A549 (cell line): ENCODE data around the gene ATG5. TPM values are rescaled to one million over a fixed set of nuclear protein-coding genes. Genes with fewer than 3 reads are reported as not detected.

ENCODE experiments used
- ATAC-seq, 2 experiments: fragments of 200-7000 bp in 1 of 2; fragments of >200 bp in 1 of 2; cut with Nextera tagmentation in 1 of 2; cut with Tn5 transposase in 1 of 2; 3 replicates each; pipeline versions ENCODE4 v1.8.0 to v1.9.1; 2018 to 2020; ENCODE audit warnings: mild to moderate bottlenecking in 1 of 2, moderate library complexity in 1 of 2
- CTCF ChIA-PET: fragments of 300-600 bp; sonication (Branson Sonifier 250); formaldehyde crosslinking; extraction: SDS; loops from one replicate; lab custom pipeline; 2021; ENCODE audit warnings: antibody characterized with exemption, inconsistent platforms; lab: Yijun Ruan, JAX
- POLR2A ChIA-PET: fragments of 350-600 bp; formaldehyde crosslinking; extraction: SDS; loops from one replicate; lab custom pipeline; 2021; ENCODE audit warnings: antibody characterized with exemption, inconsistent platforms; lab: Yijun Ruan, JAX
- DNase-seq, 2 experiments: peaks; one replicate each; pipeline versions ENCODE4 v3.0.0 to v3.0.0-alpha.2; 2011 to 2016; ENCODE audit warnings: low read depth in 1 of 2, low spot score in 1 of 2
- FAIRE-seq: peaks from 2 replicates; lab custom pipeline; 2011; peaks lifted over from hg19 to GRCh38; lab: Jason Lieb, UNC
- H3K27ac ChIP-seq, 2 experiments: fragments of >200 bp; sonication (Bioruptor Twin); formaldehyde crosslinking; 3 replicates each; pipeline ENCODE4 v1.5.1; 2016 to 2017
- H3K4me1 ChIP-seq: fragments of >200 bp; sonication (Bioruptor Twin); formaldehyde crosslinking; 3 replicates; pipeline ENCODE4 v1.6.1; 2016
- H3K4me2 ChIP-seq: fragments of >200 bp; sonication (Bioruptor Twin); formaldehyde crosslinking; 3 replicates; pipeline ENCODE4 v1.6.1; 2016
- H3K4me3 ChIP-seq: fragments of >200 bp; sonication (Bioruptor Twin); formaldehyde crosslinking; 3 replicates; pipeline ENCODE4 v1.5.1; 2016
- H3K9me3 ChIP-seq: fragments of >200 bp; sonication (Bioruptor Twin); formaldehyde crosslinking; 3 replicates; pipeline ENCODE4 v1.6.1; 2016
- CHD2 ChIP-seq: fragments of 150-350 bp; IDR thresholded peaks from 2 replicates; pipeline ENCODE4 v1.6.1; 2014; ENCODE audit warnings: low read length; ENCODE audit not compliant: partially characterized antibody
- CHD4 ChIP-seq: fragments of 200-600 bp; sonication (generic); IDR thresholded peaks from 2 replicates; pipeline ENCODE4 v1.6.1; 2016; ENCODE audit warnings: antibody characterized with exemption, mild to moderate bottlenecking, borderline replicate concordance
- EHF ChIP-seq: fragments of 250-450 bp; sonication (Bioruptor Pico); IDR thresholded peaks from 2 replicates; pipeline ENCODE4 v1.5.0; 2020; ENCODE audit warnings: mild to moderate bottlenecking
- EHMT2 ChIP-seq: fragments of 200-600 bp; sonication (generic); IDR thresholded peaks from 2 replicates; pipeline ENCODE4 v1.6.1; 2016; ENCODE audit warnings: antibody characterized with exemption, low read depth, mild to moderate bottlenecking, moderate library complexity
- EP300 ChIP-seq, 2 experiments: fragments of >200 bp; sonication (Bioruptor Twin); formaldehyde crosslinking; IDR thresholded peaks; 2 replicates in 1 of 2; 3 replicates in 1 of 2; pipeline ENCODE4 v1.6.1; 2016 to 2017
- FOSL2 ChIP-seq, 2 experiments: fragments of 450-650 bp in 1 of 2; fragments of >200 bp in 1 of 2; sonication (Bioruptor Twin) in 1 of 2; formaldehyde crosslinking; IDR thresholded peaks; 2 replicates each; pipeline versions ENCODE4 v1.5.0 to v1.6.1; 2016 to 2020; ENCODE audit warnings: mild to moderate bottlenecking in 1 of 2, moderate library complexity in 1 of 2
- HOXA7 ChIP-seq: fragments of 250-450 bp; sonication (Bioruptor Pico); IDR thresholded peaks from 2 replicates; pipeline ENCODE4 v1.5.0; 2020; ENCODE audit warnings: mild to moderate bottlenecking, moderate library complexity
- HOXB5 ChIP-seq: fragments of 250-450 bp; sonication (Bioruptor Pico); IDR thresholded peaks from 2 replicates; pipeline ENCODE4 v1.5.0; 2020; ENCODE audit warnings: mild to moderate bottlenecking, moderate library complexity
- JUN ChIP-seq, 2 experiments: fragments of >200 bp; sonication (Bioruptor Twin); formaldehyde crosslinking; IDR thresholded peaks; 2 replicates in 1 of 2; 3 replicates in 1 of 2; pipeline ENCODE4 v1.6.1; 2016 to 2017
- MAFK ChIP-seq: fragments of 450-650 bp; IDR thresholded peaks from 2 replicates; pipeline ENCODE4 v1.6.1; 2014; ENCODE audit not compliant: partially characterized antibody
- MAZ ChIP-seq: fragments of 150-350 bp; IDR thresholded peaks from 2 replicates; pipeline ENCODE4 v1.6.1; 2014; ENCODE audit warnings: antibody characterized with exemption, low read depth, low read length, borderline replicate concordance
- NPAS2 ChIP-seq: fragments of 250-450 bp; sonication (Bioruptor Pico); IDR thresholded peaks from 2 replicates; pipeline ENCODE4 v1.8.0; 2022; ENCODE audit warnings: mild to moderate bottlenecking, moderate library complexity, borderline replicate concordance
- NR3C1 ChIP-seq: fragments of >200 bp; sonication (Bioruptor Twin); formaldehyde crosslinking; IDR thresholded peaks from 3 replicates; pipeline ENCODE4 v1.6.1; 2017
- RAD21 ChIP-seq, 2 experiments: fragments of >200 bp in 1 of 2; sonication (Bioruptor Twin) in 1 of 2; formaldehyde crosslinking in 1 of 2; IDR thresholded peaks in 1 of 2; conservative IDR thresholded peaks in 1 of 2; 2 replicates in 1 of 2; 3 replicates in 1 of 2; pipeline ENCODE4 v1.6.1; 2012 to 2018; ENCODE audit warnings: inconsistent platforms in 1 of 2
- RCOR1 ChIP-seq: fragments of 150-350 bp; IDR thresholded peaks from 2 replicates; pipeline ENCODE4 v1.6.1; 2014; ENCODE audit warnings: antibody characterized with exemption, low read length, low read depth
- RNF2 ChIP-seq: fragments of 200-600 bp; sonication (generic); IDR thresholded peaks from 2 replicates; pipeline ENCODE4 v1.6.1; 2016; ENCODE audit warnings: low read depth, mild to moderate bottlenecking, antibody characterized with exemption, moderate library complexity, borderline replicate concordance
- ZC3H11A ChIP-seq: fragments of 450-650 bp; IDR thresholded peaks from 2 replicates; pipeline ENCODE4 v1.6.1; 2014; ENCODE audit warnings: antibody characterized with exemption, mild to moderate bottlenecking
- ZNF302 ChIP-seq: fragments of 250-450 bp; sonication (Bioruptor Pico); IDR thresholded peaks from 2 replicates; pipeline ENCODE4 v1.9.0; 2021; ENCODE audit warnings: inconsistent platforms, mild to moderate bottlenecking, moderate library complexity
- WGBS: methylation state at CpG from one replicate; pipeline ENCODE4 v1.1.6; 2017; ENCODE audit errors: missing lambda C conversion rate; 5-methylcytosine and 5-hydroxymethylcytosine counted together
- polyA plus RNA-seq, 4 experiments: library from polyadenylated mRNA; depleted of rRNA in 3 of 4; stranded (reverse); fragments of >200 nt; fragmentation: RNase III in 1 of 4; extraction: RNeasy Plus Mini Kit Qiagen cat#74134 plus additional on column Dnase treatment in 1 of 4; gene quantifications; 2 replicates in 3 of 4; 3 replicates in 1 of 4; pipeline ENCODE4 v1.2.3, GENCODE V29; 2011 to 2017
- TF ChIP-seq, protein P1 (sequence below): fragments of 200-600 bp; sonication (generic); IDR thresholded peaks from 2 replicates; pipeline ENCODE4 v1.6.1; 2016; ENCODE audit warnings: antibody characterized with exemption, mild to moderate bottlenecking, moderate library complexity
- TF ChIP-seq, protein P2 (sequence below): fragments of >200 bp; sonication (Bioruptor Twin); formaldehyde crosslinking; IDR thresholded peaks from 3 replicates; pipeline ENCODE4 v1.5.1; 2016
- TF ChIP-seq, protein P3 (sequence below): fragments of >200 bp; sonication (Bioruptor Twin); formaldehyde crosslinking; IDR thresholded peaks from 3 replicates; pipeline ENCODE4 v1.6.1; 2016
- TF ChIP-seq, protein P4 (sequence below): fragments of 450-650 bp; IDR thresholded peaks from 2 replicates; pipeline ENCODE4 v1.6.1; 2014; ENCODE audit warnings: antibody characterized with exemption

The ATG5 gene
- polyA plus RNA-seq, 2 of the 4 experiments (the other 2 are of a cell fraction): 26.6 to 53.5 TPM

GRCh38 chr6:106194949-106195921 is 130.3 kb downstream of the ATG5 start (continued):
- TF ChIP-seq, protein P1, sequence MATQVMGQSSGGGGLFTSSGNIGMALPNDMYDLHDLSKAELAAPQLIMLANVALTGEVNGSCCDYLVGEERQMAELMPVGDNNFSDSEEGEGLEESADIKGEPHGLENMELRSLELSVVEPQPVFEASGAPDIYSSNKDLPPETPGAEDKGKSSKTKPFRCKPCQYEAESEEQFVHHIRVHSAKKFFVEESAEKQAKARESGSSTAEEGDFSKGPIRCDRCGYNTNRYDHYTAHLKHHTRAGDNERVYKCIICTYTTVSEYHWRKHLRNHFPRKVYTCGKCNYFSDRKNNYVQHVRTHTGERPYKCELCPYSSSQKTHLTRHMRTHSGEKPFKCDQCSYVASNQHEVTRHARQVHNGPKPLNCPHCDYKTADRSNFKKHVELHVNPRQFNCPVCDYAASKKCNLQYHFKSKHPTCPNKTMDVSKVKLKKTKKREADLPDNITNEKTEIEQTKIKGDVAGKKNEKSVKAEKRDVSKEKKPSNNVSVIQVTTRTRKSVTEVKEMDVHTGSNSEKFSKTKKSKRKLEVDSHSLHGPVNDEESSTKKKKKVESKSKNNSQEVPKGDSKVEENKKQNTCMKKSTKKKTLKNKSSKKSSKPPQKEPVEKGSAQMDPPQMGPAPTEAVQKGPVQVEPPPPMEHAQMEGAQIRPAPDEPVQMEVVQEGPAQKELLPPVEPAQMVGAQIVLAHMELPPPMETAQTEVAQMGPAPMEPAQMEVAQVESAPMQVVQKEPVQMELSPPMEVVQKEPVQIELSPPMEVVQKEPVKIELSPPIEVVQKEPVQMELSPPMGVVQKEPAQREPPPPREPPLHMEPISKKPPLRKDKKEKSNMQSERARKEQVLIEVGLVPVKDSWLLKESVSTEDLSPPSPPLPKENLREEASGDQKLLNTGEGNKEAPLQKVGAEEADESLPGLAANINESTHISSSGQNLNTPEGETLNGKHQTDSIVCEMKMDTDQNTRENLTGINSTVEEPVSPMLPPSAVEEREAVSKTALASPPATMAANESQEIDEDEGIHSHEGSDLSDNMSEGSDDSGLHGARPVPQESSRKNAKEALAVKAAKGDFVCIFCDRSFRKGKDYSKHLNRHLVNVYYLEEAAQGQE: no peak
- TF ChIP-seq CHD2 (no peak), NPAS2 (CRISPR knock-in tag) (no peak), ZNF302 (CRISPR knock-in tag) (no peak), RAD21 (conservative IDR thresholded peaks at IDR 0.05 in 1 of 2, IDR thresholded peaks at IDR 0.05 in 1 of 2) (no peak)

DNA sequence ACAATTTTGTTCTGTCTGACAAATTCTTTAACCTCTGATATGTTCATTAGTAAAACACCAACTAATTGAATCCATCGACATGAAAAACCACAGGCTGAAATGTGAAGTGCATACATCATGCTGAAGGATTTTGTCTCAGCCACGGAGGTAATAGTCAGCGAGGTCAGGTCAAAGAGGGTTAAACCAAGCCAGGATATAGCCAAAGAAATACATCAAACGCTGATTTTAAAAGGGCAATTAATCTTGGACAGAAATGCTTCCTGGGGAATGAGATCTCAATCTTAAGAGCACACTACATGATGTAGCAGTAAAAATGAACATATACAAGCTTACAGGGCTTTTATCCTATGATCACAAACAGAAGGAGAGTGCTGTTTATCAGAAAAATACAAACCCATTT is 132.7 kb downstream of the ATG5 start:
- ATAC-seq: no peak

More for the DNA sequence above, 132.7 kb downstream of the ATG5 start:
- DNase-seq (no peak), FAIRE-seq (no peak)
- TF ChIP-seq HOXB5 (CRISPR knock-in tag): no peak
- TF ChIP-seq MAZ: no peak
- no peak for TF ChIP-seq EP300 (IDR thresholded peaks at IDR 0.05)
- no peak for TF ChIP-seq FOSL2 (IDR thresholded peaks at IDR 0.05)
- TF ChIP-seq FOSL2 (CRISPR knock-in tag; IDR thresholded peaks at IDR 0.05): no peak
- TF ChIP-seq NR3C1: no peak
- TF ChIP-seq HOXA7 (CRISPR knock-in tag): no peak
- no peak for TF ChIP-seq RCOR1
- TF ChIP-seq EHMT2: no peak
- TF ChIP-seq MAFK: no peak
- no peak for TF ChIP-seq JUN (IDR thresholded peaks at IDR 0.05)
- TF ChIP-seq, protein P2, sequence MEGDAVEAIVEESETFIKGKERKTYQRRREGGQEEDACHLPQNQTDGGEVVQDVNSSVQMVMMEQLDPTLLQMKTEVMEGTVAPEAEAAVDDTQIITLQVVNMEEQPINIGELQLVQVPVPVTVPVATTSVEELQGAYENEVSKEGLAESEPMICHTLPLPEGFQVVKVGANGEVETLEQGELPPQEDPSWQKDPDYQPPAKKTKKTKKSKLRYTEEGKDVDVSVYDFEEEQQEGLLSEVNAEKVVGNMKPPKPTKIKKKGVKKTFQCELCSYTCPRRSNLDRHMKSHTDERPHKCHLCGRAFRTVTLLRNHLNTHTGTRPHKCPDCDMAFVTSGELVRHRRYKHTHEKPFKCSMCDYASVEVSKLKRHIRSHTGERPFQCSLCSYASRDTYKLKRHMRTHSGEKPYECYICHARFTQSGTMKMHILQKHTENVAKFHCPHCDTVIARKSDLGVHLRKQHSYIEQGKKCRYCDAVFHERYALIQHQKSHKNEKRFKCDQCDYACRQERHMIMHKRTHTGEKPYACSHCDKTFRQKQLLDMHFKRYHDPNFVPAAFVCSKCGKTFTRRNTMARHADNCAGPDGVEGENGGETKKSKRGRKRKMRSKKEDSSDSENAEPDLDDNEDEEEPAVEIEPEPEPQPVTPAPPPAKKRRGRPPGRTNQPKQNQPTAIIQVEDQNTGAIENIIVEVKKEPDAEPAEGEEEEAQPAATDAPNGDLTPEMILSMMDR: no peak
- no peak for TF ChIP-seq CHD4
- TF ChIP-seq, protein P3, sequence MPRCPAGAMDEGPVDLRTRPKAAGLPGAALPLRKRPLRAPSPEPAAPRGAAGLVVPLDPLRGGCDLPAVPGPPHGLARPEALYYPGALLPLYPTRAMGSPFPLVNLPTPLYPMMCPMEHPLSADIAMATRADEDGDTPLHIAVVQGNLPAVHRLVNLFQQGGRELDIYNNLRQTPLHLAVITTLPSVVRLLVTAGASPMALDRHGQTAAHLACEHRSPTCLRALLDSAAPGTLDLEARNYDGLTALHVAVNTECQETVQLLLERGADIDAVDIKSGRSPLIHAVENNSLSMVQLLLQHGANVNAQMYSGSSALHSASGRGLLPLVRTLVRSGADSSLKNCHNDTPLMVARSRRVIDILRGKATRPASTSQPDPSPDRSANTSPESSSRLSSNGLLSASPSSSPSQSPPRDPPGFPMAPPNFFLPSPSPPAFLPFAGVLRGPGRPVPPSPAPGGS: no peak
- TF ChIP-seq, protein P4, sequence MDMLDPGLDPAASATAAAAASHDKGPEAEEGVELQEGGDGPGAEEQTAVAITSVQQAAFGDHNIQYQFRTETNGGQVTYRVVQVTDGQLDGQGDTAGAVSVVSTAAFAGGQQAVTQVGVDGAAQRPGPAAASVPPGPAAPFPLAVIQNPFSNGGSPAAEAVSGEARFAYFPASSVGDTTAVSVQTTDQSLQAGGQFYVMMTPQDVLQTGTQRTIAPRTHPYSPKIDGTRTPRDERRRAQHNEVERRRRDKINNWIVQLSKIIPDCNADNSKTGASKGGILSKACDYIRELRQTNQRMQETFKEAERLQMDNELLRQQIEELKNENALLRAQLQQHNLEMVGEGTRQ: no peak
- no peak for TF ChIP-seq EHF (CRISPR knock-in tag)
- no peak for TF ChIP-seq RNF2
- no peak for TF ChIP-seq ZC3H11A
- Histone ChIP-seq H3K4me2 (no peak overlapping the region), H3K9me3 (no peaks in the 10 kb centered on the region), H3K4me3 (no peak overlapping the region), H3K4me1 (peaks cover 17% of the 10 kb centered on the region; the same call in 2 of the 3 replicates), H3K27ac (no peak overlapping the region)
- ChIA-PET CTCF (no interaction called here), POLR2A (no interaction called here)
- 65% methylated on average over 4 of the region's 4 CpGs for WGBS
